Loucy (cell line): ENCODE results near the gene SOX13.
A peak's percentile ranks its signal among the peaks of the same experiment; 100 is the strongest.

Experiments
- H2AFZ ChIP-seq: fragments of 200-600 bp; sonication (generic); 2 replicates; pipeline ENCODE4 v1.6.0; 2016; ENCODE audit warnings: antibody characterized with exemption, mild to moderate bottlenecking, low read length, moderate library complexity
- H3F3A ChIP-seq: fragments of 200-600 bp; 2 replicates; pipeline ENCODE4 v1.6.0; 2016; ENCODE audit warnings: antibody characterized with exemption, low read depth, mild to moderate bottlenecking
- H3K27me3 ChIP-seq: fragments of 200-600 bp; sonication (generic); 2 replicates; pipeline ENCODE4 v1.6.1; 2014; ENCODE audit warnings: low read length, mild to moderate bottlenecking; ENCODE audit not compliant: insufficient read depth, poor library complexity, severe bottlenecking
- H3K36me3 ChIP-seq: fragments of 200-600 bp; sonication (generic); 2 replicates; pipeline ENCODE4 v1.6.1; 2016; ENCODE audit warnings: low read length; ENCODE audit not compliant: insufficient read depth
- H3K4me1 ChIP-seq: fragments of 200-600 bp; sonication (generic); 2 replicates; pipeline ENCODE4 v1.5.1; 2014; ENCODE audit warnings: low read length, mild to moderate bottlenecking; ENCODE audit not compliant: insufficient read depth, poor library complexity, severe bottlenecking
- H3K4me2 ChIP-seq: fragments of 200-600 bp; sonication (generic); 2 replicates; pipeline ENCODE4 v1.6.0; 2014; ENCODE audit warnings: antibody characterized with exemption, low read length, low read depth, mild to moderate bottlenecking; ENCODE audit not compliant: poor library complexity, severe bottlenecking
- H3K4me3 ChIP-seq: fragments of 200-600 bp; sonication (generic); 2 replicates; pipeline ENCODE4 v1.5.1; 2014; ENCODE audit warnings: low read length, mild to moderate bottlenecking, mixed read lengths; ENCODE audit not compliant: poor library complexity, severe bottlenecking
- H3K79me2 ChIP-seq: fragments of 200-600 bp; sonication (generic); 2 replicates; pipeline ENCODE4 v1.6.1; 2014; ENCODE audit warnings: low read length; ENCODE audit not compliant: insufficient read depth
- H3K9ac ChIP-seq: fragments of 200-600 bp; sonication (generic); 2 replicates; pipeline ENCODE4 v1.6.0; 2014; ENCODE audit warnings: mild to moderate bottlenecking, low read depth, low read length, moderate library complexity; ENCODE audit not compliant: poor library complexity, severe bottlenecking
- H3K9me2 ChIP-seq: fragments of 200-600 bp; sonication (generic); replicated peaks from 2 replicates; pipeline ENCODE4 v1.6.1; 2016; ENCODE audit warnings: low read depth, low read length, mixed read lengths
- H3K9me3 ChIP-seq: fragments of 200-600 bp; sonication (generic); 2 replicates; pipeline ENCODE4 v1.6.1; 2014; ENCODE audit warnings: mild to moderate bottlenecking, antibody characterized with exemption, low read length, low read depth; ENCODE audit not compliant: insufficient read depth
- H4K20me1 ChIP-seq: fragments of 200-600 bp; sonication (generic); 2 replicates; pipeline ENCODE4 v1.6.0; 2014; ENCODE audit warnings: antibody characterized with exemption, low read length, mild to moderate bottlenecking; ENCODE audit not compliant: insufficient read depth, poor library complexity, severe bottlenecking
- CTCF ChIP-seq: fragments of 200-600 bp; sonication (generic); conservative IDR thresholded peaks from 2 replicates; pipeline ENCODE4 v1.5.1; 2014; ENCODE audit warnings: mild to moderate bottlenecking, antibody characterized with exemption, low read length
- EZH2phosphoT487 ChIP-seq: fragments of 200-600 bp; IDR thresholded peaks from 2 replicates; pipeline ENCODE4 v1.6.1; 2018; ENCODE audit warnings: antibody characterized with exemption, mild to moderate bottlenecking, moderate library complexity, borderline replicate concordance

SOX13 gene

GRCh38 chr1:204112876-204113730 lies 40.2 kb downstream of the SOX13 start:
- H3K9ac ChIP-seq = no peak overlapping the region
- TF ChIP-seq CTCF = peak; percentile 39
- TF ChIP-seq EZH2phosphoT487 = no peak

GRCh38 chr1:204113896-204114295 lies 41.0 kb downstream of the SOX13 start:
- no peak for TF ChIP-seq CTCF
- no peak for TF ChIP-seq EZH2phosphoT487
- Histone ChIP-seq H4K20me1 (no peaks in the 10 kb centered on the region), H3K36me3 (no peaks in the 10 kb centered on the region), H3K4me3 (no peak overlapping the region), H2AFZ (no peak overlapping the region), H3K27me3 (no peaks in the 10 kb centered on the region), H3F3A (no peaks in the 10 kb centered on the region), H3K9me3 (no peaks in the 10 kb centered on the region), H3K4me1 (peaks cover 11% of the 10 kb centered on the region), H3K79me2 (peaks cover 3% of the 10 kb centered on the region; the same call in 1 of the 2 replicates), H3K9ac (no peak overlapping the region), H3K4me2 (no peak overlapping the region), H3K9me2 (no peaks in the 10 kb centered on the region)

More at GRCh38 chr1:204112876-204113730, 40.2 kb downstream of the SOX13 start:
- Histone ChIP-seq H3K4me1 (peaks cover 19% of the 10 kb centered on the region), H3K9me3 (no peaks in the 10 kb centered on the region), H3K9me2 (no peaks in the 10 kb centered on the region), H4K20me1 (no peaks in the 10 kb centered on the region), H3F3A (no peaks in the 10 kb centered on the region), H3K36me3 (no peaks in the 10 kb centered on the region), H3K4me3 (no peak overlapping the region), H3K27me3 (no peaks in the 10 kb centered on the region), H3K4me2 (no peak overlapping the region), H3K79me2 (peaks cover 4% of the 10 kb centered on the region; the same call in 1 of the 2 replicates), H2AFZ (no peak overlapping the region)

GRCh38 chr1:204114606-204115005 lies 41.7 kb downstream of the SOX13 start:
- Histone ChIP-seq H3K79me2 (no peaks in the 10 kb centered on the region), H3K4me3 (no peak overlapping the region), H3K9me3 (no peaks in the 10 kb centered on the region), H3K4me2 (no peak overlapping the region), H3K4me1 (peaks cover 9% of the 10 kb centered on the region), H4K20me1 (no peaks in the 10 kb centered on the region), H3K27me3 (no peaks in the 10 kb centered on the region), H3K9ac (no peak overlapping the region), H3K9me2 (no peaks in the 10 kb centered on the region), H3K36me3 (no peaks in the 10 kb centered on the region), H2AFZ (no peak overlapping the region), H3F3A (no peaks in the 10 kb centered on the region)
- no peak for TF ChIP-seq EZH2phosphoT487
- TF ChIP-seq CTCF = no peak
